DOHH2 (cell line): ENCODE data around the gene COX10.

ENCODE experiments used
- EZH2phosphoT487 ChIP-seq: fragments of 200-600 bp; sonication (generic); IDR thresholded peaks from 2 replicates; pipeline ENCODE4 v1.6.1; 2017; ENCODE audit warnings: borderline replicate concordance, mild to moderate bottlenecking, antibody characterized with exemption, low read length, moderate library complexity, mixed read lengths
- TF ChIP-seq, protein P1 (sequence below): fragments of 200-600 bp; sonication (generic); IDR thresholded peaks from one replicate; pipeline ENCODE4 v1.5.1; 2014; ENCODE audit warnings: antibody characterized with exemption, mild to moderate bottlenecking, low read depth, low read length; ENCODE audit not compliant: poor library complexity, severe bottlenecking

- TF ChIP-seq, protein P1, sequence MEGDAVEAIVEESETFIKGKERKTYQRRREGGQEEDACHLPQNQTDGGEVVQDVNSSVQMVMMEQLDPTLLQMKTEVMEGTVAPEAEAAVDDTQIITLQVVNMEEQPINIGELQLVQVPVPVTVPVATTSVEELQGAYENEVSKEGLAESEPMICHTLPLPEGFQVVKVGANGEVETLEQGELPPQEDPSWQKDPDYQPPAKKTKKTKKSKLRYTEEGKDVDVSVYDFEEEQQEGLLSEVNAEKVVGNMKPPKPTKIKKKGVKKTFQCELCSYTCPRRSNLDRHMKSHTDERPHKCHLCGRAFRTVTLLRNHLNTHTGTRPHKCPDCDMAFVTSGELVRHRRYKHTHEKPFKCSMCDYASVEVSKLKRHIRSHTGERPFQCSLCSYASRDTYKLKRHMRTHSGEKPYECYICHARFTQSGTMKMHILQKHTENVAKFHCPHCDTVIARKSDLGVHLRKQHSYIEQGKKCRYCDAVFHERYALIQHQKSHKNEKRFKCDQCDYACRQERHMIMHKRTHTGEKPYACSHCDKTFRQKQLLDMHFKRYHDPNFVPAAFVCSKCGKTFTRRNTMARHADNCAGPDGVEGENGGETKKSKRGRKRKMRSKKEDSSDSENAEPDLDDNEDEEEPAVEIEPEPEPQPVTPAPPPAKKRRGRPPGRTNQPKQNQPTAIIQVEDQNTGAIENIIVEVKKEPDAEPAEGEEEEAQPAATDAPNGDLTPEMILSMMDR: no peak
- TF ChIP-seq EZH2phosphoT487: no peak
Measured at GRCh38 chr17:14206891-14207290, 137.6 kb downstream of the COX10 start.
